IMR-90 (cell line): Measurements from ENCODE around the gene PLPP1. TPM values are rescaled to one million over a fixed set of nuclear protein-coding genes. Genes with fewer than 3 reads are reported as not detected.

Experiments
- ATAC-seq: fragments of 200-7000 bp; cut with Tn5 transposase; 2 replicates; pipeline ENCODE4 v1.9.1; 2020; ENCODE audit warnings: low read depth, mild to moderate bottlenecking, moderate library complexity
- BruUV-seq: library from RNA; stranded (reverse); fragments of 400-500 nt; replicated peaks from 2 replicates; lab custom pipeline; 2021; lab: Mats Ljungman, UMichigan
- CTCF ChIA-PET: fragments of 300-600 bp; formaldehyde crosslinking; extraction: SDS; loops from one replicate; lab custom pipeline; 2021; ENCODE audit warnings: antibody characterized with exemption; lab: Yijun Ruan, JAX
- POLR2A ChIA-PET: fragments of 300-600 bp; sonication (Branson Sonifier 250); formaldehyde crosslinking; loops from one replicate; lab custom pipeline; 2022; ENCODE audit warnings: antibody characterized with exemption; ENCODE audit not compliant: unreplicated experiment; lab: Charles Lee
- DNase-seq: peaks from one replicate; pipeline ENCODE4 v3.0.0; 2013
- H2AFZ ChIP-seq: replicated peaks from 2 replicates; pipeline ENCODE3; 2013; ENCODE audit warnings: low read length, mild to moderate bottlenecking; ENCODE audit not compliant: poor library complexity
- H2AK5ac ChIP-seq: 2 replicates; pipeline ENCODE4 v1.6.1; 2013; ENCODE audit warnings: low read depth, low read length, inconsistent platforms
- H2AK9ac ChIP-seq: replicated peaks from 2 replicates; pipeline ENCODE3; 2013; ENCODE audit warnings: mild to moderate bottlenecking, low read depth, low read length, moderate library complexity; ENCODE audit not compliant: poor library complexity
- H2BK120ac ChIP-seq: 2 replicates; pipeline ENCODE4 v1.6.1; 2013; ENCODE audit warnings: low read depth, low read length, inconsistent platforms
- H2BK15ac ChIP-seq: 3 replicates; pipeline ENCODE4 v1.6.1; 2013; ENCODE audit warnings: low read depth, low read length, inconsistent platforms
- H2BK20ac ChIP-seq: 2 replicates; pipeline ENCODE4 v1.6.1; 2013; ENCODE audit warnings: low read depth, mild to moderate bottlenecking, inconsistent platforms, low read length, moderate library complexity
- H2BK5ac ChIP-seq: 2 replicates; pipeline ENCODE4 v1.6.1; 2013; ENCODE audit warnings: mild to moderate bottlenecking, low read depth, low read length, inconsistent platforms; ENCODE audit not compliant: poor library complexity, severe bottlenecking
- H3K14ac ChIP-seq: replicated peaks from 2 replicates; pipeline ENCODE4 v1.6.1; 2013; ENCODE audit warnings: low read depth, low read length, inconsistent platforms
- H3K18ac ChIP-seq: 2 replicates; pipeline ENCODE4 v1.6.1; 2013; ENCODE audit warnings: low read depth, low read length, control low read depth
- H3K23ac ChIP-seq: 2 replicates; pipeline ENCODE4 v1.6.1; 2013; ENCODE audit warnings: low read depth, low read length, inconsistent platforms
- H3K27ac ChIP-seq: 2 replicates; pipeline ENCODE4 v1.5.1; 2013; ENCODE audit warnings: mild to moderate bottlenecking, control low read depth, low read length; ENCODE audit not compliant: insufficient read depth
- H3K27me3 ChIP-seq: 2 replicates; pipeline ENCODE4 v1.6.1; 2013; ENCODE audit warnings: low read length; ENCODE audit not compliant: control insufficient read depth, insufficient read depth
- H3K36me3 ChIP-seq: 2 replicates; pipeline ENCODE4 v1.6.1; 2013; ENCODE audit warnings: low read length, mixed read lengths; ENCODE audit not compliant: control insufficient read depth, insufficient read depth
- H3K4ac ChIP-seq: 2 replicates; pipeline ENCODE4 v1.6.1; 2013; ENCODE audit warnings: low read depth, low read length, inconsistent platforms
- H3K4me1 ChIP-seq: 2 replicates; pipeline ENCODE4 v1.6.1; 2013; ENCODE audit warnings: low read length, mixed read lengths; ENCODE audit not compliant: control insufficient read depth, insufficient read depth
- H3K4me2 ChIP-seq: 2 replicates; pipeline ENCODE4 v1.6.1; 2013; ENCODE audit warnings: low read depth, mild to moderate bottlenecking, control low read depth, low read length, moderate library complexity
- H3K4me3 ChIP-seq: 2 replicates; pipeline ENCODE4 v1.5.1; 2013; ENCODE audit warnings: low read depth, mild to moderate bottlenecking, control low read depth, low read length, moderate library complexity; ENCODE audit not compliant: insufficient read depth
- H3K56ac ChIP-seq: 2 replicates; pipeline ENCODE4 v1.6.1; 2013; ENCODE audit warnings: low read length, inconsistent platforms; ENCODE audit not compliant: insufficient read depth; ENCODE audit errors: extremely low read depth
- H3K79me1 ChIP-seq, 2 experiments: 2 replicates each; pipeline ENCODE4 v1.6.1; 2013; ENCODE audit warnings: low read length in 2 of 2, inconsistent platforms in 1 of 2, low read depth in 1 of 2
- H3K9ac ChIP-seq: 2 replicates; pipeline ENCODE4 v1.6.1; 2013; ENCODE audit warnings: low read depth, low read length, control low read depth
- H3K9me1 ChIP-seq: 2 replicates; pipeline ENCODE4 v1.6.1; 2013; ENCODE audit warnings: low read length, inconsistent platforms; ENCODE audit not compliant: insufficient read depth
- H3K9me3 ChIP-seq: 2 replicates; pipeline ENCODE4 v1.6.1; 2013; ENCODE audit warnings: low read length; ENCODE audit not compliant: control insufficient read depth, insufficient read depth
- H4K20me1 ChIP-seq: 2 replicates; pipeline ENCODE4 v1.6.1; 2013; ENCODE audit warnings: low read length, inconsistent platforms; ENCODE audit not compliant: insufficient read depth
- H4K5ac ChIP-seq: 2 replicates; pipeline ENCODE4 v1.6.1; 2013; ENCODE audit warnings: mild to moderate bottlenecking, low read depth, low read length, control low read depth
- H4K8ac ChIP-seq, 2 experiments: 2 replicates each; pipeline ENCODE4 v1.6.1; 2013; ENCODE audit warnings: low read depth in 2 of 2, low read length in 2 of 2, control low read depth in 1 of 2, inconsistent platforms in 1 of 2
- H4K91ac ChIP-seq: 2 replicates; pipeline ENCODE4 v1.6.1; 2013; ENCODE audit warnings: low read depth, low read length, inconsistent platforms; ENCODE audit not compliant: insufficient read depth
- BHLHE40 ChIP-seq: fragments of 150-350 bp; IDR thresholded peaks from 2 replicates; pipeline ENCODE4 v1.6.1; 2016; ENCODE audit warnings: mild to moderate bottlenecking, low read depth, low read length
- CEBPB ChIP-seq: IDR thresholded peaks from 2 replicates; pipeline ENCODE4 v1.6.1; 2012; ENCODE audit warnings: low read depth, low read length, improper control_type of control experiment
- CHD1 ChIP-seq: IDR thresholded peaks from 2 replicates; pipeline ENCODE4 v1.6.1; 2012; ENCODE audit warnings: low read depth, low read length, improper control_type of control experiment
- FOS ChIP-seq: fragments of 150-350 bp; IDR thresholded peaks from 2 replicates; pipeline ENCODE4 v1.6.1; 2016; ENCODE audit warnings: low read depth, low read length
- MAFK ChIP-seq: IDR thresholded peaks from 2 replicates; pipeline ENCODE4 v1.6.1; 2012; ENCODE audit warnings: low read depth, low read length, improper control_type of control experiment
- MAZ ChIP-seq: IDR thresholded peaks from 2 replicates; pipeline ENCODE4 v1.6.1; 2012; ENCODE audit warnings: low read depth, mild to moderate bottlenecking, low read length, improper control_type of control experiment, moderate library complexity, borderline replicate concordance
- MXI1 ChIP-seq: IDR thresholded peaks from 2 replicates; pipeline ENCODE4 v1.6.1; 2012; ENCODE audit warnings: low read depth, mild to moderate bottlenecking, low read length, moderate library complexity, borderline replicate concordance
- NFE2L2 ChIP-seq: fragments of 150-350 bp; IDR thresholded peaks from 2 replicates; pipeline ENCODE4 v1.6.1; 2016; ENCODE audit warnings: low read depth, mild to moderate bottlenecking, low read length
- POLR2A ChIP-seq: IDR thresholded peaks from 2 replicates; pipeline ENCODE4 v1.6.1; 2012; ENCODE audit warnings: mild to moderate bottlenecking, low read depth, low read length
- RAD21 ChIP-seq: IDR thresholded peaks from 2 replicates; pipeline ENCODE4 v1.6.1; 2012; ENCODE audit warnings: low read length, improper control_type of control experiment
- RCOR1 ChIP-seq: IDR thresholded peaks from 2 replicates; pipeline ENCODE4 v1.6.1; 2012; ENCODE audit warnings: mild to moderate bottlenecking, low read length, improper control_type of control experiment; ENCODE audit not compliant: insufficient replicate concordance
- RFX5 ChIP-seq: IDR thresholded peaks from 2 replicates; pipeline ENCODE4 v1.8.0; 2012; ENCODE audit warnings: low read depth, mild to moderate bottlenecking, low read length, moderate library complexity
- SMC3 ChIP-seq: fragments of 150-350 bp; IDR thresholded peaks from 2 replicates; pipeline ENCODE4 v1.6.1; 2016; ENCODE audit warnings: low read depth, mild to moderate bottlenecking, antibody characterized with exemption, low read length, moderate library complexity
- WGBS, 2 experiments: methylation state at CpG; one replicate each; pipeline versions ENCODE4 v1.1.5 to v1.1.7; 2013; ENCODE audit warnings: missing lambda C conversion rate in 2 of 2; ENCODE audit not compliant: insufficient read length in 1 of 2; ENCODE audit errors: extremely low coverage in 2 of 2; 5-methylcytosine and 5-hydroxymethylcytosine counted together
- dilution Hi-C: fragments of 300-500 bp; cut with HindIII; formaldehyde crosslinking; loops from one replicate; pipeline ENCODE4 v1.14.3; 2018; ENCODE audit warnings: low sequenced_read_pairs; ENCODE audit not compliant: unreplicated experiment
- in situ Hi-C: fragments of 300-500 bp; cut with MboI; formaldehyde crosslinking; loops from 3 replicates; pipeline ENCODE4 v1.14.3; 2019; ENCODE audit warnings: low sequenced_read_pairs, inconsistent platforms, mixed read lengths
- intact Hi-C: fragments of 100-400 bp; cut with micrococcal nuclease; formaldehyde crosslinking; loops from 2 replicates; pipeline ENCODE4 v1.10.0; 2022
- polyA plus RNA-seq, 3 experiments: library from polyadenylated mRNA; depleted of rRNA; stranded (reverse); fragments of >200 nt; gene quantifications; 2 replicates each; pipeline ENCODE4 v1.2.3, GENCODE V29; 2012; ENCODE audit warnings: low replicate concordance in 1 of 3
- total RNA-seq: library from RNA; depleted of rRNA; stranded (reverse); fragments of >200 nt; gene quantifications from 2 replicates; pipeline ENCODE4 v1.2.3, GENCODE V29; 2012
- TF ChIP-seq, protein P1 (sequence below): conservative IDR thresholded peaks from 2 replicates; pipeline ENCODE4 v1.5.1; 2012; ENCODE audit warnings: mild to moderate bottlenecking, low read depth, low read length, improper control_type of control experiment
- TF ChIP-seq, protein P2 (sequence below): fragments of 150-350 bp; IDR thresholded peaks from 2 replicates; pipeline ENCODE4 v1.6.1; 2017; ENCODE audit warnings: mild to moderate bottlenecking, antibody characterized with exemption, low read length, low read depth
- TF ChIP-seq, protein P3 (sequence below): fragments of 150-350 bp; IDR thresholded peaks from 2 replicates; pipeline ENCODE4 v1.6.1; 2016; ENCODE audit warnings: low read depth, mild to moderate bottlenecking, low read length, moderate library complexity, borderline replicate concordance

Gene PLPP1
- total and polyA plus RNA-seq, 2 of the 4 experiments (the other 2 are of a cell fraction), result 19.2 to 21.3 TPM

DNA sequence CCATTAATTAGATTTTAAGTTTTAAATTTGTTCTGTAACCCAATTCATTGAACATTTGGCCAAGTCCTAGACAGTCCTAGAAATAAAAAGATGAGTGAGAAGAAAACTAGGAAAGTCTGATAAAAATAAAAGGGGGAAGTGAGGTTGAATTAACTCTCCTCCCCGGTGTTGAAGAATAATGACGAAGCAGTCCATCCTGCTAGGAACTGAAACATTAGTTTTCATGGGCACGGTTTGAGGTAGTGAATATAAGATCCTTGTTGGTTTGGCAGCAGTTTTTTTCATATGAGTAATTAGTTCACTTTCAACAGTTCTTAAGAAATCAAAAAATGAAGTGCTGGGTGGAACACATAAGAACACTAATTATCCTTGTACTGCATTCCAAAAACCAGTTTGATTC, 123.9 kb downstream of the PLPP1 start:
- POLR2A ChIA-PET, result no interaction called here
- Histone ChIP-seq H4K5ac (no peak overlapping the region), H3K56ac (no peak overlapping the region), H3K14ac (no peak overlapping the region), H4K91ac (no peak overlapping the region), H4K8ac (no peak overlapping the region), H2AK5ac (no peak overlapping the region), H2BK20ac (no peak overlapping the region), H3K4me1 (peaks cover 2% of the 10 kb centered on the region; the same call in 1 of the 2 replicates), H2BK15ac (no peak overlapping the region), H2BK5ac (no peak overlapping the region), H2AFZ (no peak overlapping the region), H3K36me3 (peaks cover 11% of the 10 kb centered on the region), H2AK9ac (no peak overlapping the region), H3K4ac (no peak overlapping the region), H3K79me1 (peaks cover 2 to 3% of the 10 kb centered on the region in 2 experiments; a peak in 1 of 4 replicates), H3K4me3 (no peak overlapping the region), H3K9me1 (no peaks in the 10 kb centered on the region), H3K27me3 (no peaks in the 10 kb centered on the region), H4K20me1 (no peaks in the 10 kb centered on the region), H3K18ac (no peak overlapping the region), H3K23ac (no peak overlapping the region), H3K9me3 (no peaks in the 10 kb centered on the region), H2BK120ac (no peak overlapping the region), H3K9ac (no peak overlapping the region), H3K27ac (no peak overlapping the region), H3K4me2 (no peak overlapping the region)
- dilution Hi-C loops, result no loop called here
- WGBS, 2 experiments, result no CpG with 5 or more reads among the region's 3 CpGs
- intact Hi-C loops, result no loop called here
- DNase-seq (no peak), ATAC-seq (no peak)
- in situ Hi-C loops, result loop anchor here (5.0 kb wide), 1 partner anchor 271 kb away; no protein-coding TSS in a partner anchor
- CTCF ChIA-PET, result no interaction called here
- no peak for TF ChIP-seq MXI1
- TF ChIP-seq RCOR1, result no peak
- no peak for TF ChIP-seq POLR2A
- TF ChIP-seq CEBPB, result no peak
- no peak for TF ChIP-seq CHD1
- TF ChIP-seq RAD21, result no peak
- TF ChIP-seq, protein P1, sequence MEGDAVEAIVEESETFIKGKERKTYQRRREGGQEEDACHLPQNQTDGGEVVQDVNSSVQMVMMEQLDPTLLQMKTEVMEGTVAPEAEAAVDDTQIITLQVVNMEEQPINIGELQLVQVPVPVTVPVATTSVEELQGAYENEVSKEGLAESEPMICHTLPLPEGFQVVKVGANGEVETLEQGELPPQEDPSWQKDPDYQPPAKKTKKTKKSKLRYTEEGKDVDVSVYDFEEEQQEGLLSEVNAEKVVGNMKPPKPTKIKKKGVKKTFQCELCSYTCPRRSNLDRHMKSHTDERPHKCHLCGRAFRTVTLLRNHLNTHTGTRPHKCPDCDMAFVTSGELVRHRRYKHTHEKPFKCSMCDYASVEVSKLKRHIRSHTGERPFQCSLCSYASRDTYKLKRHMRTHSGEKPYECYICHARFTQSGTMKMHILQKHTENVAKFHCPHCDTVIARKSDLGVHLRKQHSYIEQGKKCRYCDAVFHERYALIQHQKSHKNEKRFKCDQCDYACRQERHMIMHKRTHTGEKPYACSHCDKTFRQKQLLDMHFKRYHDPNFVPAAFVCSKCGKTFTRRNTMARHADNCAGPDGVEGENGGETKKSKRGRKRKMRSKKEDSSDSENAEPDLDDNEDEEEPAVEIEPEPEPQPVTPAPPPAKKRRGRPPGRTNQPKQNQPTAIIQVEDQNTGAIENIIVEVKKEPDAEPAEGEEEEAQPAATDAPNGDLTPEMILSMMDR, result no peak
- no peak for TF ChIP-seq FOS
- TF ChIP-seq SMC3, result no peak
- TF ChIP-seq, protein P2, sequence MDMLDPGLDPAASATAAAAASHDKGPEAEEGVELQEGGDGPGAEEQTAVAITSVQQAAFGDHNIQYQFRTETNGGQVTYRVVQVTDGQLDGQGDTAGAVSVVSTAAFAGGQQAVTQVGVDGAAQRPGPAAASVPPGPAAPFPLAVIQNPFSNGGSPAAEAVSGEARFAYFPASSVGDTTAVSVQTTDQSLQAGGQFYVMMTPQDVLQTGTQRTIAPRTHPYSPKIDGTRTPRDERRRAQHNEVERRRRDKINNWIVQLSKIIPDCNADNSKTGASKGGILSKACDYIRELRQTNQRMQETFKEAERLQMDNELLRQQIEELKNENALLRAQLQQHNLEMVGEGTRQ, result no peak
- TF ChIP-seq, protein P3, sequence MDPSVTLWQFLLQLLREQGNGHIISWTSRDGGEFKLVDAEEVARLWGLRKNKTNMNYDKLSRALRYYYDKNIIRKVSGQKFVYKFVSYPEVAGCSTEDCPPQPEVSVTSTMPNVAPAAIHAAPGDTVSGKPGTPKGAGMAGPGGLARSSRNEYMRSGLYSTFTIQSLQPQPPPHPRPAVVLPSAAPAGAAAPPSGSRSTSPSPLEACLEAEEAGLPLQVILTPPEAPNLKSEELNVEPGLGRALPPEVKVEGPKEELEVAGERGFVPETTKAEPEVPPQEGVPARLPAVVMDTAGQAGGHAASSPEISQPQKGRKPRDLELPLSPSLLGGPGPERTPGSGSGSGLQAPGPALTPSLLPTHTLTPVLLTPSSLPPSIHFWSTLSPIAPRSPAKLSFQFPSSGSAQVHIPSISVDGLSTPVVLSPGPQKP, result no peak
- TF ChIP-seq NFE2L2, result no peak
- TF ChIP-seq RFX5, result no peak
- TF ChIP-seq BHLHE40, result no peak
- TF ChIP-seq MAZ, result no peak
- TF ChIP-seq MAFK, result no peak
- no TSS peak for BruUV-seq
